Stimulated activated CD4-positive, alpha-beta T cell treated with anti-CD3 and anti-CD28 coated beads, Interleukin-1b, Interleukin-23, amount 100 ng/mL, for 4 hours (primary cell): ENCODE measurements around the gene RUBCNL.
A peak's percentile ranks its signal among the peaks of the same experiment; 100 is the strongest.

ENCODE experiments used
- DNase-seq, 2 donors: peaks; one replicate each; pipeline ENCODE4 v3.0.0-alpha.2; 2020; ENCODE audit warnings: low read depth in 2 of 2

The RUBCNL gene

GRCh38 chr13:46341112-46341711 lies 45.8 kb downstream of the RUBCNL start:
- peak in 1 of 2 donors; percentile 8 for DNase-seq

- DNase-seq, result no peak
Observed at GRCh38 chr13:46340631-46341111, 46.4 kb downstream of the RUBCNL start.

GRCh38 chr13:46340011-46340410 lies 47.0 kb downstream of the RUBCNL start:
- no peak for DNase-seq

- no peak for DNase-seq
Observed at GRCh38 chr13:46339035-46339666, 47.9 kb downstream of the RUBCNL start.

GRCh38 chr13:46337700-46338099 lies 49.4 kb downstream of the RUBCNL start:
- DNase-seq, result no peak

- no peak for DNase-seq
Observed at GRCh38 chr13:46334035-46334822, 52.8 kb downstream of the RUBCNL start.

GRCh38 chr13:46332772-46333171 lies 54.3 kb downstream of the RUBCNL start:
- DNase-seq, result no peak

GRCh38 chr13:46329624-46330023 lies 57.4 kb downstream of the RUBCNL start:
- no peak for DNase-seq

GRCh38 chr13:46327246-46327645 lies 59.8 kb downstream of the RUBCNL start:
- no peak for DNase-seq

- no peak for DNase-seq
Observed at GRCh38 chr13:46324976-46325375, 62.1 kb downstream of the RUBCNL start.

- DNase-seq, result peak; percentile 56 to 60
Observed at GRCh38 chr13:46321494-46322225, 65.4 kb downstream of the RUBCNL start.

GRCh38 chr13:46320821-46321220 lies 66.2 kb downstream of the RUBCNL start:
- no peak for DNase-seq

- DNase-seq, result no peak
Observed at GRCh38 chr13:46320406-46320805, 66.6 kb downstream of the RUBCNL start.

GRCh38 chr13:46318986-46319385 lies 68.1 kb downstream of the RUBCNL start:
- no peak for DNase-seq

GRCh38 chr13:46317120-46317519 lies 69.9 kb downstream of the RUBCNL start:
- DNase-seq, result no peak

- DNase-seq, result no peak
Observed at GRCh38 chr13:46315491-46316075, 71.5 kb downstream of the RUBCNL start.

- no peak for DNase-seq
Observed at GRCh38 chr13:46315036-46315435, 72.0 kb downstream of the RUBCNL start.

- DNase-seq, result no peak
Observed at GRCh38 chr13:46314587-46314986, 72.5 kb downstream of the RUBCNL start.

GRCh38 chr13:46313432-46314257 lies 73.4 kb downstream of the RUBCNL start:
- no peak for DNase-seq

GRCh38 chr13:46313024-46313423 lies 74.0 kb downstream of the RUBCNL start:
- DNase-seq, result no peak

GRCh38 chr13:46311217-46311616 lies 75.8 kb downstream of the RUBCNL start:
- no peak for DNase-seq
